ES-I3 (cell line): ENCODE data around the gene PMVK.

ENCODE experiments used
- H3K36me3 ChIP-seq: 2 replicates; pipeline ENCODE4 v1.6.1; 2013; ENCODE audit warnings: mild to moderate bottlenecking, low read length, control low read depth, moderate library complexity; ENCODE audit not compliant: insufficient read depth
- H3K4me1 ChIP-seq: 2 replicates; pipeline ENCODE4 v1.6.1; 2013; ENCODE audit warnings: mild to moderate bottlenecking, control low read depth, low read length; ENCODE audit not compliant: insufficient read depth
- H3K9ac ChIP-seq: 2 replicates; pipeline ENCODE4 v1.6.1; 2013; ENCODE audit warnings: low read depth, mild to moderate bottlenecking, low read length, moderate library complexity
- H3K9me3 ChIP-seq: 2 replicates; pipeline ENCODE4 v1.6.1; 2013; ENCODE audit warnings: mild to moderate bottlenecking, low read length, moderate library complexity; ENCODE audit not compliant: control insufficient read depth, insufficient read depth

Gene PMVK

GRCh38 chr1:154876842-154877369, 59.6 kb downstream of the PMVK start:
- H3K4me1 ChIP-seq = no peaks in the 10 kb centered on the region
- no peaks in the 10 kb centered on the region for H3K36me3 ChIP-seq
- no peaks in the 10 kb centered on the region for H3K9me3 ChIP-seq
- H3K9ac ChIP-seq = no peak overlapping the region
